Loucy (cell line): Measurements from ENCODE around the gene FZR1.

Experiments
- H2AFZ ChIP-seq: fragments of 200-600 bp; sonication (generic); 2 replicates; pipeline ENCODE4 v1.6.0; 2016; ENCODE audit warnings: antibody characterized with exemption, mild to moderate bottlenecking, low read length, moderate library complexity
- H3F3A ChIP-seq: fragments of 200-600 bp; 2 replicates; pipeline ENCODE4 v1.6.0; 2016; ENCODE audit warnings: antibody characterized with exemption, low read depth, mild to moderate bottlenecking
- H3K27me3 ChIP-seq: fragments of 200-600 bp; sonication (generic); 2 replicates; pipeline ENCODE4 v1.6.1; 2014; ENCODE audit warnings: low read length, mild to moderate bottlenecking; ENCODE audit not compliant: insufficient read depth, poor library complexity, severe bottlenecking
- H3K36me3 ChIP-seq: fragments of 200-600 bp; sonication (generic); 2 replicates; pipeline ENCODE4 v1.6.1; 2016; ENCODE audit warnings: low read length; ENCODE audit not compliant: insufficient read depth
- H3K4me1 ChIP-seq: fragments of 200-600 bp; sonication (generic); 2 replicates; pipeline ENCODE4 v1.5.1; 2014; ENCODE audit warnings: low read length, mild to moderate bottlenecking; ENCODE audit not compliant: insufficient read depth, poor library complexity, severe bottlenecking
- H3K4me2 ChIP-seq: fragments of 200-600 bp; sonication (generic); 2 replicates; pipeline ENCODE4 v1.6.0; 2014; ENCODE audit warnings: antibody characterized with exemption, low read length, low read depth, mild to moderate bottlenecking; ENCODE audit not compliant: poor library complexity, severe bottlenecking
- H3K4me3 ChIP-seq: fragments of 200-600 bp; sonication (generic); 2 replicates; pipeline ENCODE4 v1.5.1; 2014; ENCODE audit warnings: low read length, mild to moderate bottlenecking, mixed read lengths; ENCODE audit not compliant: poor library complexity, severe bottlenecking
- H3K79me2 ChIP-seq: fragments of 200-600 bp; sonication (generic); 2 replicates; pipeline ENCODE4 v1.6.1; 2014; ENCODE audit warnings: low read length; ENCODE audit not compliant: insufficient read depth
- H3K9ac ChIP-seq: fragments of 200-600 bp; sonication (generic); 2 replicates; pipeline ENCODE4 v1.6.0; 2014; ENCODE audit warnings: mild to moderate bottlenecking, low read depth, low read length, moderate library complexity; ENCODE audit not compliant: poor library complexity, severe bottlenecking
- H3K9me2 ChIP-seq: fragments of 200-600 bp; sonication (generic); replicated peaks from 2 replicates; pipeline ENCODE4 v1.6.1; 2016; ENCODE audit warnings: low read depth, low read length, mixed read lengths
- H3K9me3 ChIP-seq: fragments of 200-600 bp; sonication (generic); 2 replicates; pipeline ENCODE4 v1.6.1; 2014; ENCODE audit warnings: mild to moderate bottlenecking, antibody characterized with exemption, low read length, low read depth; ENCODE audit not compliant: insufficient read depth
- H4K20me1 ChIP-seq: fragments of 200-600 bp; sonication (generic); 2 replicates; pipeline ENCODE4 v1.6.0; 2014; ENCODE audit warnings: antibody characterized with exemption, low read length, mild to moderate bottlenecking; ENCODE audit not compliant: insufficient read depth, poor library complexity, severe bottlenecking
- CTCF ChIP-seq: fragments of 200-600 bp; sonication (generic); conservative IDR thresholded peaks from 2 replicates; pipeline ENCODE4 v1.5.1; 2014; ENCODE audit warnings: mild to moderate bottlenecking, antibody characterized with exemption, low read length
- EZH2phosphoT487 ChIP-seq: fragments of 200-600 bp; IDR thresholded peaks from 2 replicates; pipeline ENCODE4 v1.6.1; 2018; ENCODE audit warnings: antibody characterized with exemption, mild to moderate bottlenecking, moderate library complexity, borderline replicate concordance

The FZR1 gene

GRCh38 chr19:3482507-3483225 is 23.4 kb upstream of the FZR1 start:
- no peaks in the 10 kb centered on the region; the same call in 1 of the 2 replicates for H3K36me3 ChIP-seq
- no peak overlapping the region for H3K4me3 ChIP-seq

GRCh38 chr19:3483226-3483628 is 22.9 kb upstream of the FZR1 start, which contains the start of gene SMIM44:
Gene SMIM44, minus strand, starts transcription at chr19:3483441. Its CDS starts 38 bp downstream, at chr19:3483403.
- H3K36me3 ChIP-seq, result no peaks in the 10 kb centered on the region; the same call in 1 of the 2 replicates
- H3K9me2 ChIP-seq, result no peaks in the 10 kb centered on the region
- no peak within 1 kb of the TSS for H3K4me3 ChIP-seq
- no peaks in the 10 kb centered on the region for H3K9me3 ChIP-seq
- H3K4me2 ChIP-seq, result no peak within 1 kb of the TSS
- peaks cover 15% of the 10 kb centered on the region for H3K79me2 ChIP-seq
- no peaks in the 10 kb centered on the region for H3K27me3 ChIP-seq
- TF ChIP-seq EZH2phosphoT487 (no peak), CTCF (no peak)
- no peaks in the 10 kb centered on the region for H4K20me1 ChIP-seq
- no peak within 1 kb of the TSS for H3K9ac ChIP-seq
- H2AFZ ChIP-seq, result no peak within 1 kb of the TSS
- H3F3A ChIP-seq, result no peaks in the 10 kb centered on the region
- peaks cover 25% of the 10 kb centered on the region for H3K4me1 ChIP-seq

More at GRCh38 chr19:3482507-3483225, 23.4 kb upstream of the FZR1 start:
- Histone ChIP-seq H4K20me1 (no peaks in the 10 kb centered on the region), H3K9me3 (no peaks in the 10 kb centered on the region), H3K4me1 (peaks cover 26% of the 10 kb centered on the region), H3K9me2 (no peaks in the 10 kb centered on the region), H2AFZ (no peak overlapping the region), H3K79me2 (peaks cover 21% of the 10 kb centered on the region), H3K4me2 (no peak overlapping the region), H3K9ac (no peak overlapping the region), H3K27me3 (no peaks in the 10 kb centered on the region), H3F3A (no peaks in the 10 kb centered on the region)
- TF ChIP-seq EZH2phosphoT487 (no peak), CTCF (no peak)

- H3K79me2 ChIP-seq, result no peaks in the 10 kb centered on the region
- peaks cover 5% of the 10 kb centered on the region; the same call in 1 of the 2 replicates for H3K36me3 ChIP-seq
- H4K20me1 ChIP-seq, result no peaks in the 10 kb centered on the region
- no peaks in the 10 kb centered on the region for H3K9me3 ChIP-seq
- no peaks in the 10 kb centered on the region for H3K27me3 ChIP-seq
- H3K9me2 ChIP-seq, result no peaks in the 10 kb centered on the region
- H3K4me3 ChIP-seq, result no peak overlapping the region
- no peak for TF ChIP-seq EZH2phosphoT487
- no peak for TF ChIP-seq CTCF
- H3K4me2 ChIP-seq, result no peak overlapping the region
- H3F3A ChIP-seq, result no peaks in the 10 kb centered on the region
- H3K9ac ChIP-seq, result no peak overlapping the region
- no peaks in the 10 kb centered on the region for H3K4me1 ChIP-seq
- no peak overlapping the region for H2AFZ ChIP-seq
These were observed 14.6 kb upstream of the FZR1 start for GRCh38 chr19:3491396-3492119.
